Daoy (cell line): Measurements from ENCODE around the gene TMEM201. TPM values are rescaled to one million over a fixed set of nuclear protein-coding genes. Genes with fewer than 3 reads are reported as not detected.

Experiments used
- DNase-seq: peaks from one replicate; pipeline ENCODE4 v3.0.0-alpha.2; 2015; ENCODE audit warnings: low read depth
- total RNA-seq: library from RNA; depleted of rRNA; stranded (reverse); fragments of >200 nt; shearing (Covaris generic); gene quantifications from 2 replicates; pipeline ENCODE4 v1.2.3, GENCODE V29; 2014

Gene TMEM201
- total RNA-seq, 1 experiment from 2014 or later, result 9.0 TPM

- DNase-seq, result no peak
Measured at GRCh38 chr1:9600861-9601834, 12.4 kb downstream of the TMEM201 start.

- no peak for DNase-seq
Measured at GRCh38 chr1:9601942-9602793, 13.5 kb downstream of the TMEM201 start.

- no peak for DNase-seq
Measured at GRCh38 chr1:9602794-9603167, 14.1 kb downstream of the TMEM201 start.

GRCh38 chr1:9603307-9603706 lies 14.6 kb downstream of the TMEM201 start:
- no peak for DNase-seq

- no peak for DNase-seq
Measured at GRCh38 chr1:9603766-9604753, 15.3 kb downstream of the TMEM201 start.

- DNase-seq, result no peak
Measured at GRCh38 chr1:9604836-9605235, 16.1 kb downstream of the TMEM201 start.

- DNase-seq, result no peak
Measured at GRCh38 chr1:9605946-9606455, 17.3 kb downstream of the TMEM201 start.

- no peak for DNase-seq
Measured at GRCh38 chr1:9606458-9606857, 17.7 kb downstream of the TMEM201 start.

- DNase-seq, result no peak
Measured at GRCh38 chr1:9606948-9607347, 18.2 kb downstream of the TMEM201 start.

GRCh38 chr1:9607352-9607751 lies 18.6 kb downstream of the TMEM201 start:
- DNase-seq, result no peak

GRCh38 chr1:9609998-9610397 lies 21.3 kb downstream of the TMEM201 start:
- no peak for DNase-seq

GRCh38 chr1:9610548-9610947 lies 21.8 kb downstream of the TMEM201 start:
- no peak for DNase-seq

GRCh38 chr1:9611716-9612115 lies 23.0 kb downstream of the TMEM201 start:
- no peak for DNase-seq

GRCh38 chr1:9612162-9612845 lies 23.6 kb downstream of the TMEM201 start:
- DNase-seq, result no peak

- no peak for DNase-seq
Measured at GRCh38 chr1:9612871-9613624, 24.3 kb downstream of the TMEM201 start.

- no peak for DNase-seq
Measured at GRCh38 chr1:9613625-9614299, 25.1 kb downstream of the TMEM201 start.

GRCh38 chr1:9615316-9616063 lies 26.8 kb downstream of the TMEM201 start:
- peak; percentile 68 for DNase-seq

GRCh38 chr1:9618909-9619679 lies 30.4 kb downstream of the TMEM201 start:
- DNase-seq, result no peak
